Dendritic cell treated with granulocyte-macrophage colony-stimulating factor and Interleukin-4, amounts not matched to agents 40 ng/mL and 50 ng/mL, for 4 days (primary cell): ENCODE data around the gene LPA.
"Not testable (repeated sequence)": the region's sequence is repeated elsewhere in the genome, so short reads cannot be mapped to it uniquely, and the experiment has no call there.

Source experiments
- H3K27ac Mint-ChIP-seq: one replicate; pipeline ENCODE4 v1.8.0; 2022; ENCODE audit warnings: mild to moderate bottlenecking, mixed read lengths
- H3K27me3 Mint-ChIP-seq: one replicate; pipeline ENCODE4 v1.8.0; 2022; ENCODE audit warnings: mild to moderate bottlenecking, mixed read lengths
- H3K36me3 Mint-ChIP-seq: one replicate; pipeline ENCODE4 v1.8.0; 2022; ENCODE audit warnings: low read depth, mixed read lengths
- H3K4me1 Mint-ChIP-seq: one replicate; pipeline ENCODE4 v1.8.0; 2022; ENCODE audit warnings: low read depth, mixed read lengths
- H3K4me3 Mint-ChIP-seq: one replicate; pipeline ENCODE4 v1.8.0; 2022; ENCODE audit warnings: mild to moderate bottlenecking, moderate library complexity, mixed read lengths
- H3K9me3 Mint-ChIP-seq: one replicate; pipeline ENCODE4 v1.8.0; 2022; ENCODE audit warnings: mixed read lengths
- intact Hi-C: fragments of 100-400 bp; cut with micrococcal nuclease; formaldehyde crosslinking; loops from one replicate; pipeline ENCODE4 v1.15.0; 2022

Gene LPA

GRCh38 chr6:160664198-160664597 lies at the start of gene LPA:
LPA (minus strand) TSS chr6:160664275; CDS start chr6:160664214, 61 bp downstream.
- H3K9me3 Mint-ChIP-seq, H3K4me3 Mint-ChIP-seq, H3K27ac Mint-ChIP-seq, H3K36me3 Mint-ChIP-seq, H3K27me3 Mint-ChIP-seq, H3K4me1 Mint-ChIP-seq, intact Hi-C loops: not testable (repeated sequence)

GRCh38 chr6:160708993-160709392 lies 44.9 kb upstream of the LPA start:
- H3K4me1 Mint-ChIP-seq, H3K27ac Mint-ChIP-seq, intact Hi-C loops, H3K9me3 Mint-ChIP-seq, H3K27me3 Mint-ChIP-seq, H3K36me3 Mint-ChIP-seq, H3K4me3 Mint-ChIP-seq: not testable (repeated sequence)

GRCh38 chr6:160704688-160705087 lies 40.6 kb upstream of the LPA start:
- H3K27ac Mint-ChIP-seq, H3K9me3 Mint-ChIP-seq, H3K4me3 Mint-ChIP-seq, H3K4me1 Mint-ChIP-seq, intact Hi-C loops, H3K36me3 Mint-ChIP-seq, H3K27me3 Mint-ChIP-seq: not testable (repeated sequence)

GRCh38 chr6:160701918-160702680 lies 38.0 kb upstream of the LPA start, which contains the start of gene PLG:
PLG (plus strand) TSS chr6:160702244; CDS start chr6:160702305, 61 bp downstream.
- H3K27ac Mint-ChIP-seq, H3K4me3 Mint-ChIP-seq, H3K9me3 Mint-ChIP-seq, H3K4me1 Mint-ChIP-seq, H3K27me3 Mint-ChIP-seq, intact Hi-C loops, H3K36me3 Mint-ChIP-seq: not testable (repeated sequence)

- H3K36me3 Mint-ChIP-seq: no peaks in the 10 kb centered on the region
- intact Hi-C loops: no loop called here
- H3K4me1 Mint-ChIP-seq: no peaks in the 10 kb centered on the region
- H3K4me3 Mint-ChIP-seq: no peak overlapping the region
- H3K27ac Mint-ChIP-seq: no peak overlapping the region
- H3K27me3 Mint-ChIP-seq: no peaks in the 10 kb centered on the region
- H3K9me3 Mint-ChIP-seq: no peaks in the 10 kb centered on the region
Observed at GRCh38 chr6:160697826-160698225, 33.8 kb upstream of the LPA start.

GRCh38 chr6:160696884-160697283 lies 32.8 kb upstream of the LPA start:
- H3K9me3 Mint-ChIP-seq, H3K27me3 Mint-ChIP-seq, H3K36me3 Mint-ChIP-seq, intact Hi-C loops, H3K4me3 Mint-ChIP-seq, H3K27ac Mint-ChIP-seq, H3K4me1 Mint-ChIP-seq: not testable (repeated sequence)

GRCh38 chr6:160695622-160696021 lies 31.5 kb upstream of the LPA start:
- H3K4me3 Mint-ChIP-seq, H3K27me3 Mint-ChIP-seq, intact Hi-C loops, H3K4me1 Mint-ChIP-seq, H3K9me3 Mint-ChIP-seq, H3K36me3 Mint-ChIP-seq, H3K27ac Mint-ChIP-seq: not testable (repeated sequence)

GRCh38 chr6:160695025-160695424 lies 30.9 kb upstream of the LPA start:
- H3K4me3 Mint-ChIP-seq, intact Hi-C loops, H3K27me3 Mint-ChIP-seq: not testable (repeated sequence)

GRCh38 chr6:160692369-160692959 lies 28.4 kb upstream of the LPA start:
- H3K36me3 Mint-ChIP-seq: no peaks in the 10 kb centered on the region
- H3K27ac Mint-ChIP-seq: no peak overlapping the region
- intact Hi-C loops: no loop called here
- H3K4me3 Mint-ChIP-seq: no peak overlapping the region
- H3K27me3 Mint-ChIP-seq: no peaks in the 10 kb centered on the region
- H3K9me3 Mint-ChIP-seq: no peaks in the 10 kb centered on the region
- no peaks in the 10 kb centered on the region for H3K4me1 Mint-ChIP-seq

More at GRCh38 chr6:160695025-160695424, 30.9 kb upstream of the LPA start:
- not testable (repeated sequence) for H3K4me1 Mint-ChIP-seq, H3K27ac Mint-ChIP-seq, H3K9me3 Mint-ChIP-seq, H3K36me3 Mint-ChIP-seq

GRCh38 chr6:160691617-160692016 lies 27.5 kb upstream of the LPA start:
- Mint-ChIP-seq H3K27ac (no peak overlapping the region), H3K27me3 (no peaks in the 10 kb centered on the region), H3K4me3 (no peak overlapping the region), H3K4me1 (no peaks in the 10 kb centered on the region), H3K9me3 (no peaks in the 10 kb centered on the region), H3K36me3 (no peaks in the 10 kb centered on the region)
- intact Hi-C loops: no loop called here

GRCh38 chr6:160690458-160690857 lies 26.4 kb upstream of the LPA start:
- intact Hi-C loops: no loop called here
- H3K27ac Mint-ChIP-seq: no peak overlapping the region
- H3K36me3 Mint-ChIP-seq: no peaks in the 10 kb centered on the region
- H3K27me3 Mint-ChIP-seq: no peaks in the 10 kb centered on the region
- peaks cover 6% of the 10 kb centered on the region for H3K9me3 Mint-ChIP-seq
- H3K4me1 Mint-ChIP-seq: no peaks in the 10 kb centered on the region
- no peak overlapping the region for H3K4me3 Mint-ChIP-seq

- H3K27me3 Mint-ChIP-seq: no peaks in the 10 kb centered on the region
- no peaks in the 10 kb centered on the region for H3K4me1 Mint-ChIP-seq
- H3K9me3 Mint-ChIP-seq: peaks cover 8% of the 10 kb centered on the region
- no peak overlapping the region for H3K27ac Mint-ChIP-seq
- intact Hi-C loops: no loop called here
- H3K4me3 Mint-ChIP-seq: no peak overlapping the region
- no peaks in the 10 kb centered on the region for H3K36me3 Mint-ChIP-seq
Observed at GRCh38 chr6:160685762-160686450, 21.8 kb upstream of the LPA start.

GRCh38 chr6:160685101-160685761 lies 21.2 kb upstream of the LPA start:
- H3K27ac Mint-ChIP-seq, H3K36me3 Mint-ChIP-seq, H3K4me1 Mint-ChIP-seq, H3K27me3 Mint-ChIP-seq, intact Hi-C loops, H3K9me3 Mint-ChIP-seq, H3K4me3 Mint-ChIP-seq: not testable (repeated sequence)

- no peaks in the 10 kb centered on the region for H3K4me1 Mint-ChIP-seq
- H3K9me3 Mint-ChIP-seq: no peaks in the 10 kb centered on the region
- no peak overlapping the region for H3K4me3 Mint-ChIP-seq
- intact Hi-C loops: no loop called here
- peaks cover 7% of the 10 kb centered on the region for H3K27me3 Mint-ChIP-seq
- H3K27ac Mint-ChIP-seq: no peak overlapping the region
- no peaks in the 10 kb centered on the region for H3K36me3 Mint-ChIP-seq
Observed at GRCh38 chr6:160679402-160679769, 15.3 kb upstream of the LPA start.
